GM19324 (cell line): ENCODE data around the gene U2AF1.
"Not testable (repeated sequence)": the region's sequence is repeated elsewhere in the genome, so short reads cannot be mapped to it uniquely, and the experiment has no call there.

Experiments used
- ATAC-seq: cut with Tn5 transposase; IDR thresholded peaks from one replicate; pipeline ENCODE4 v1.9.1; 2021; ENCODE audit warnings: mild to moderate bottlenecking, moderate library complexity; ENCODE audit not compliant: unreplicated experiment, low FRiP score

The U2AF1 gene, protein sequence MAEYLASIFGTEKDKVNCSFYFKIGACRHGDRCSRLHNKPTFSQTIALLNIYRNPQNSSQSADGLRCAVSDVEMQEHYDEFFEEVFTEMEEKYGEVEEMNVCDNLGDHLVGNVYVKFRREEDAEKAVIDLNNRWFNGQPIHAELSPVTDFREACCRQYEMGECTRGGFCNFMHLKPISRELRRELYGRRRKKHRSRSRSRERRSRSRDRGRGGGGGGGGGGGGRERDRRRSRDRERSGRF

DNA sequence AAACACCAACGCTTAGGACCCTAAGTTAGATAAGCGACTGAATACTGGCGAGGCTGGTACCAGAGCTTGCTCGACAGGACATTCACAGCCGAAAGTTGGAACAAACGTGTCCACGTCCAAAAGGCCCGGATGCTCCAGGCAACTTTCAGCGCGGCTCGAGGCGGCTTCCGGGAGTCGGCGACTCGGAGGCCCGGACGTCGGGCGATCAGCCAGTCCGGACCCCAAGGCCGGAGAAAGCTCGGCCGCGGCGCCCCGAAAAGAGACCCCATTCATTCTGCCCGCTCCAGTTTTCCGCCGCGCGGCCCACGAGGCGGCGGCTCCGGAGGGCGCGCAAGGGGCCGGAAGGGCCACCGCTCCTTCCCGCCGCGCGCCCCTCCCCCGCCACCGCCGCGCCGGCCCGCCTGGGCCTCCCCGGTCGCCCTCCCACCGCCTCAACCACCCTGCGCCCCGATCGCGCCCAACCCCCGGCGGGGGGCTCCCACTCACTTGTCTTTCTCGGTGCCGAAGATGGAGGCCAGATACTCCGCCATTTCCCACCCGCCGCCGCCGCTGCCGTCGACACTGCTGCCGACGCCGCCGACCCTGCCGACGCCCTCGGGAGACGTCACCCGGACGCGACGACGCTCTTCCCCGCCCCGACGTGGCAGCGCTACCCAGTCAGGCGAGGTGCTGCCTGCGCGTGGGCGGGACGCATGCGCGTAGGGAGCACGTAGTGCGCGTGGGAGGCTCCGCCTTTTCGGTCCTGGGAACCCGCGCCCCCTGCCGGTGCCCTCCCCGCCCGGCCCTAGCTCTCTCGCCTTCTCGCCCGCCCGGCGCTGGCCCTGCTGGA is at the start of gene U2AF1:
Gene U2AF1, minus strand, starts transcription at position 606 of the 829 bp plus-strand sequence. Its CDS starts 76 bp downstream, at position 530.
- ATAC-seq = peak; percentile 94

DNA sequence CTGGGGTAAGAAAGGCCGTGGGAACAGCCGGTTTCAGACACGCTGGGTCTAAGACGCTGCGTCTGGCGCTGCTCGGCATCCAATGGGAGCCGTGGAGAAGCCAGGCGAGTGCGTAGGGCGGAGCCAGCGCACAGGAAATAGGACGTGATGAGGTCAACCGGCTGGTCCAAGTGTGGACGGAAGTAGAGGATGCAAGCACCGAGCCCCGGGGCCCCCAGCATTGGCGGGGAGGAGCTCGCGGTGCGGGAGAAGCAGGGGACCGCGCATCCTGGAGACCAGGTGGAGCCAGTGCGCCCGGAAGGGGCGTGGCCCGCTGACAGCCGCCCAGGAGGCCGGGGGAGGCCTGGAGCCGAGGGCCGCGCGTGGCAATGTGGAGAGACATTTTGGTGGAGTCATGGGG is 46.2 kb upstream of the U2AF1 start:
- ATAC-seq = not testable (repeated sequence)

DNA sequence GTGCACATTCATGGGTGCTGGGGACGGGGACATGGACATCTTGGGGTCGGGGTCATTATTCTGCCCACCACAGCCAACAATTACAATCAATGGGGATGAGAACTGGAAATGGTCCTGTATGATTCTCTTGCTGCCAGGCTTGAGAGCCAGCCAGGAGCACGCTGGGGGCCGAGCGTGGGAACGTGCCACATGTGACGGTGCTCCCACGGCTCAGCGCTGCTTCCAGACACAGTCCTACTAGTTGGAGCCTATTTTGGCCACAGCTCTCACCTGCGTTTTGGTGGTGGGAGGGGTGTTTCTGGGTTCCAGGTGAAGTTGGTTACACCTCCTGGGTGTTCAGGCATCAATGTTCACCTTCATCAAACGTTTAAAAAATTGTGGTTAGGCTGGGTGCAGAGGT is 42.0 kb upstream of the U2AF1 start:
- ATAC-seq = not testable (repeated sequence)

DNA sequence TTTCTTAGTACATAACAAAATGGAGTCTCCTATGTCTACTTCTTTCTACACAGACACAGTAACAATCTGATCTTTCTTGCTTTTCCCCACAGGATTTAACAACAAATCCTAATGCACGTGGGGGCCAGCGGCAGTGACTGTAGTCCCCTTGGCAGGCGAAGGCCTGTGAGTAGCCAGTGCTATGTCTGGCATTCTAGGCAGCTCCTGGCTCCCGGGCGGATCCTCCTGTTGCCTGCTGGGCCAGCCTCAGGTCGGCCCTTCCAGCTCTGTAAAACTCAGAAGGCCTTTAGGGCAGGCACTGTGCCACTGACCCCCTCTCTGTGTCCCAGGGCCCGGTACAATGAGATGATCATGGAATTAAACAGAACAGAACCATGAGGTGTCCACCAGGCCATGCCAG is 40.6 kb upstream of the U2AF1 start:
- not testable (repeated sequence) for ATAC-seq

DNA sequence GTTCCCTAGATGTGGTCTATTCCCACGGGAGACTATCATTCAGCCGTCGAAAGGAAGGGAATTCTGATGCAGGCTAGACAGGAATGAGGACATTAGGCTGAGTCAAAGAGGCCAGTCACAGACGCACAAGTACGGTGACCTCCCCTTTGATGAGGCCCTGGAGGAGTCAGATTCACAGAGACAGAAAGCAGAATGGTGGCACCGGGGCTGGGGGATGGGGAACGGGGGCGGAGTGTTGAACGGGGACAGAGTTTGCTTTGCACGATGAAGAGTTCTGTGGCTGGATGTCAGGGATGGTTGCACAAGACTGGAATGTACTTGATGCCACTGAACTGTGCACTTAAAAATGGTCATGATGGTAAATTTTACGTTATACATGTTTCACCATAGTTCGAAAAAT is 39.3 kb upstream of the U2AF1 start:
- not testable (repeated sequence) for ATAC-seq

DNA sequence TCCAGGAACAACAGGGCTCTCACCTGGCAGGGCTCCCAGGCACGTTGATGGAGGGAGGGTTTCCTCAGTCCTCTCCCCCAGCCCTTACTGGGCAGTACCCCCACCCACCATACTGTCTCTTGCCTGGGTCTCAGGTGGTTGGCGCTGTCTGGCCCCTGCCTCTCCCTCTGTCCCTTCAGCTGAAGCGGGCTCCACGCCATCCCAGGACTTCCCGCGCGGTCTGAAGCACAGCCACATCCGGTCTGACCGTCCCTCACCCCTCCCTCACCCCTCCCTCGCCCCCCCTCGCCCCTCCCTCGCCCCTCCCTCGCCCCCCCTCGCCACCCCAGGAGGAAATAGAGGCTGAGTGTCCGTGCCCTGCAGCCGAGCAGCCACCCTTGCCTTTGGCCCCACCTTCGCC is 34.0 kb upstream of the U2AF1 start:
- not testable (repeated sequence) for ATAC-seq

DNA sequence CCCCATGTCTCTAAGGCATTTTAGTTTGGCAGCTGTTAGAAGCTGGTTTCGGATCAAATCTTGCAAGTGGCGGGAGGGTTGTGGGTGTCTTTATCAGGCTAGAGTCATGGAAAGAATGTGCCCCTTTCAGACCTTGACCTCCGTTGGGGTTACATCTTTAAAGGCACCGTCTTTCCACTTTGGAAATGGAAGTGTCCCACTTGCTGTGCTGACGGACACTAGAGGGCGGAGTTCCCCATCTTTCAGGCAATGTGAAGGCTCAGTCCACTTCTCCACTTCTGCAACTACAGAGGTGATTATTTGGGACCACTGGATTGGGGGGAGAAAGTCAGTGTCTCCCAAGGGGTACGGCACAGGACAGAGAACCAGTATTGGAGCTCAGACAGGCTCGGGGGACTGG is 31.6 kb upstream of the U2AF1 start:
- not testable (repeated sequence) for ATAC-seq

DNA sequence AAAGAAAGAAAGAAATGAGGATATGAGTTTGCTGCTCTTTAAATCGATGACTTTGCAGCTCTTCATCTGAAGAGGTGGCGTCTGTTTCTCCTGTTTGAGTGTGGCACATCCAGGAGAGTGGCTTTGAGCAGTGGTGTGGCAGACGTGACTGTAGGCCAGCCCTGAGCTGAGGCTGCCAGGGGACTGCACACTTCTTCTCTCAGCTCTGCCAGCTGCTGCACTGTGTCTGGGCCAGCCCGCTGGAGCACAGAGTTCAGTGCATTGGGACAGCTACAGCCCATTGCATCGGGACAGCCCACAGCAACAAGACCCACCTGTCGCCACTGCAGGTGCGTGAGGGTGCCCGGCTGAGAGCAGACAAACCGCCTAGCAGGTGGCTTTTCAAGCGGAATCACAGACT is 27.1 kb upstream of the U2AF1 start:
- not testable (repeated sequence) for ATAC-seq

DNA sequence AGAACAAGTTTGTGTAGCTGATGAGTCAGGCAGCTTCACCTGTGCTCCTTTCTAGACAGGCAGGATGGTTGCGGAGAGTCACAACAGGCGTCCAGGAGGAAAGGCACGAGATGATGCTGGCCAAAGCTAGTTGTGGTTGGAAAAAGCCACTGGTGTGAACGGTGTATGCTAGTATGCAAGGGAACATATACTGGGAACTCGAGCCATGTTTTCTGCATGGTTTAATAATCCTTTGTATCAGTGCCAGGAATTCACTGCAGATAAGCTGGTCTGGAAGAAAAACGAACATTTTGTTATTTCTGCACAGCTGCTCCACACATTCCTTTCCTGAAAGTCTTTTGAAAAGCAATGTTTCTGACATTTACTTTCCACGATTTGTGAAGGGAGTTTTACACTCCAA is 22.7 kb upstream of the U2AF1 start:
- ATAC-seq = not testable (repeated sequence)

DNA sequence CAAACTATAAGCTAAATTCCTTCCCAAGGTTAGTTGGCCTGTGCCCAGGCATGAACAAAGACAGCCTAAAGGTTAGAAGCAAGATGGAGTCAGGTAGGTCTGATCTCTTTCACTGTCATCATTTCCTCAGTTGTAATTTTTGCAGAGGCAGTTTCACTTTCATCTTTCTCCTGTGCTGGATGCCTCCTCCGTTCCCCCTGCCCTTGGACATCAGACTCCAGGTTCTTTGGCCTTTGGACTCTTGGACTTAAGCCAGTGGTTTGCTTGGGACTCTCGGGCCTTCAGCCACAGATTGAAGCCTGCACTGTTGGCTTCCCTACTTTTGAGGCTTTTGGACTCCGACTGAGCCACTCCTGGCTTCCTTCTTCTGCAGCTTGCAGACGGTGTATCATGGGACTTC is 8.6 kb upstream of the U2AF1 start:
- ATAC-seq = not testable (repeated sequence)

DNA sequence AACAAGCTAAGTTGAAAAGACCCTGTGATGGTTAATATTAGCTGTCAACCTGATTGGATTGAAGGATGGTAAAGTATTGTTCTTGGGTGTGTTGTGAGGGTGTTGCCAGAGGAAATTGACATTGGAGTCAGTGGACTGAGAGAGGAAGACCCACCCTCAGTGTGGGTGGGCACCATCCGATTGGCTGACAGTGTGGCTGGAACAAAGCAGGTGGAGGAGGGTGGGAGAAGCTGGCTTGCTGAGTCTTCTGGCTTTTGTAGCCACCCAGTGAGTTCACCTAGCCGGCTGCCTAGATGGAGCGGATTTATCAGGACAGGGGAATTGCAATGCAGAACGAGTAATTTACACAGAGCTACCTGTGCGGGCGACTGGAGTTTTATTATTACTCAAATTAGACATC is 7.1 kb upstream of the U2AF1 start:
- ATAC-seq = not testable (repeated sequence)

DNA sequence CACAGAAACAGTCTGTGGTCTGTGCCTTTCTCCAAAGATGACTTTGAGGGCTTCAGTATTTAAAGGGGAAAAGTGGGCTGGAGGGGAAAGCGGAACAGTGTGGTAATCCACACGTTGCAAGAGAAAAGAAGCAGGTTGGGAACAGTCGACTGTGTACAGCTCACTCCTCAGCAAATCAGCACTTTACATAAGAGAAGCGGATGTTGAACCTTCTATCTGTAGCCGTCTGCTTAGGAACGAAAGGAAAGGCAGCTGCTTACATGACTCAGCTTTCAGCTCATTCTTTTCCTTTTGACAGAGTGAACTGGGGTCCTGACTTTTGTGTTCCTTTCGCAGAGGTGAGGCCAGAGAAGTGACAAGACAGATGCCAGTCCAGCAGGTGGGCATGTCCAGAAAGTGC is 1.6 kb upstream of the U2AF1 start:
- not testable (repeated sequence) for ATAC-seq

DNA sequence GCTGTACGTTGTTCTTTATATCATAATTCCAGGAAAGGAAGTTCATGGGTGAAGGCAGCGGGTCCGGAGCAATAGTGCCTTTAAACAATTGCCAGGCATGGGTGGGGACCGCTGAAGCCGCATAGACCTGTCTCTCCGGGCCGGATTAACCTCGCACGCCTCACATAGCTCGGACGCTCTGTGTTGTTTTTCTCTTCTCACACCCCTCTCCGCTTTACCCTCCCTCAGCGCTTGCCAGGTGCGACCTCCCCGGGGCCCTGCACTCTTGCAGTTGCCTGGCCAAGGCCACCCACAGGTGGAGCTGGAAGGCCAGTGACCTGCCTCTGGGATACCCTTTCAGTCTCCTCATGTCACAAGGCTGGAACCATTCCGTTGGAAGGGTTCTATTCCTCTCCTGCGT is 807 bp upstream of the U2AF1 start:
- ATAC-seq = not testable (repeated sequence)

DNA sequence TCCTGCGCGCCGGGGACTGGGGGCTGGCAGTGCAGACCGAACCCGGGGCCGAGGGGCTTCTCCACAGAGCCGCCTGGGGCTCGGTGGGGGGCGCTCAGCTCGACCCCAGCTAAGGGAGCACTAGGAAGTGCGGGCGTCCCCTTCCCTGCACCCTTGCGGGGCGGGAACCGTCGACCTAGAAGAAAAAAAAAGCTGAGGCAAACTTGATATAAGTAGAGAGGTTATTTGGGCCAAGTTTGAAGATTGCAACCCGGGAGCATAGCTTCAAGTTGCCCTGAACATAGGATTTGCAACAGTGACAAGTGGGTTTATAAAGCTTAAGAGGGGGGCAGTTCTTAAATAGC is 396 bp upstream of the U2AF1 start:
- ATAC-seq = not testable (repeated sequence)

DNA sequence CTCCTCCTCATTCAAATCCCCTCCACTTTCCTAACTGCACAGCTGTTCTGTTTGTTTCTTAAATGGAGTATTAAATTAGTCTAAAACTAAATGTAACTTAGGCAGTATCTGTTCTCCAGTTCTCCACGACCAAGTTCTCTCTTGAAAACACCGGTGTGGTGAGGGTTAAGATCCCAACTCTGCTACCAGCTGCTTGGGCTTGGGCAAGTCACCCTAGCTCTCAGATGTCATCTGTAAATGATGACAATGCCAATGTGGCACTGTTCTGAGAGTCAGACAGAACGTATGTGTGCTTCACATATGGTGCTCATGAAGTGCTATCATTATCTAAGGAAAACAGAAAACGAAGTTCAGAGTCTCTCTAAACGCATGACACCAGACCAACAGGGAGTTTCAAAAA is 2.7 kb downstream of the U2AF1 start:
- ATAC-seq = not testable (repeated sequence)

DNA sequence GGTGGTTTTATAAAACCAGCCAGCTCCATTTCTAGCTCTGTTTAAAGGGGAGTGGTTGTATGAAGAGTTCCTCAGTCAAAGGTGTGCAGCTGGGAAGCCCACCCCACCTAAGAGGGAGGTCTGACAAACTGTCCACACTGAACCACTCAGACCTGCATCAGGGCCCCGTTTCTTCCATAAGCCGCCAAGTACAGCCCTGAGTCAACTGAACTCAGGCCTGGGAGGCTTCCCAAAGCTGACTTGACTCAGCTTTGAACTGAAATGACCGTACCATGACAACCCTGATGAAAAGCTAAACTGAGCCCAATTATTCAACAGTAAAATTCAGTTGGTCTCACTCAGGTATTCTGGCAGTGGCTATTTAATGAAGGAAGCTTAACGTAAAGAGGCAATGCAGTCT is 5.1 kb downstream of the U2AF1 start:
- ATAC-seq = not testable (repeated sequence)

DNA sequence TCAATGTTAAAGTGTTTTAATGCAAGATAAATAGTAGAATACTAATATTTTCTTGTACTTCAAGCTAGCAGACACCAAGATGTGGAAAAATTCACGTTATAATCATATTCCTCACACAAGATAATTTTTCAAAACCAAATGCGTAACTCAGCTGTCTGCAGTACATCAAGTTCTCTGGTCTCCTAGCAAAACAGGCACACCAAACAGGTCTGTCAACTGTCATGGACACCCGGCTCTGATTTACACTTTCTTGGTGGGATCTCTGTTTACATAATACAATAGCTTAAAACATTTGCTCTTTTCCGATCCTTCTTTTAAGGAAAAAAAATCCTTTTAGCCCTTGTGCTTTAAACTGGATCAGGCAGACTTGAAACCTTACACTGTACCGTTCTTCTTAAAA is 5.7 kb downstream of the U2AF1 start:
- not testable (repeated sequence) for ATAC-seq

DNA sequence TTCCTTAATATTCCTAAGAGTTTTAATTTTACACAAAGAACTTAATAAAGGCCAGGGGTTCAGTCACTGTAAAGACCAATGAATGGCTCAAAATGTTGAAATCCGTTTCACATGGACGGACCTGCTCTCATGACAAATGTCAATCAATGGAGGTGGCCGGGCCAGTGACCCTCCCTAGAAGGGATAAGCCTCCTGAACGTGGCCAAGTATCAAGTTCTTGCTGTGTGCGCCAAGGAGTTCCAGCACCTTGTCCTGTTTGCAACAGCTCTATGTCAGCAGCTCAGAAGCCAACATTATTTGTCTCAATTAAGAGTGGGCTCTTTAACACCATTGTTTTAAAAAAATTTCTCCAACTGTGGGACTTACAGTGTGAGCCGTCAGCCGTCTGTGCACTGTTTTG is 6.4 kb downstream of the U2AF1 start:
- ATAC-seq = not testable (repeated sequence)

DNA sequence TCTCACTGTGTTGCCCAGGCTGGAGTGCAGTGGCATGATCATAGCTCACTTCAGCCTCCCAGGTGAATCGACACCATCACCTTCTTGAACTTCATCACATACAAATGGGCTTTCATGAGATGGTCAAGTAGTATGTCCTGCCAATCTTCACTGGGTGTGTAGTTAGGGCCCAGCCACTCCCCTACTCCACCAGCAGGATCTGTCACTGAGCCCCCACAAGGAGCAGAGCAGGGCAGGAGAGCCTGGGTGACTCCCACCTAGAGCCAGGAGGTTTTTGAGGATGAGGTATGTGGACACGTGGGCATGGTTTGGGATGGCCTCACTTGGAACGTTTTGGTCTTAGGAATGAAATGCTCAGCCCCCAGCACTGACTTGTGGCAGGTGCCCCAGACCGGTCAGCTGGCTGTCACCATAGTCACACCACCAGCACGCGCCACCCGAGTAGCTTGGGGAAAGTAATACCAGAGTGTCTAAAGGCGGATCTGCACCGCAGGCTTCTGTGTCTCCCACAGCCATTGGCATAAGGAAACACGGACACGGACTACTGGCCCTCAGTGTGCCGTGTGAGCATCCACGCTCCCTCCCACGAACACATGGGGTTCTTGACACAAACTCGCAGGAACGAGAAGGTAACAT is 15.3 kb downstream of the U2AF1 start:
- not testable (repeated sequence) for ATAC-seq

DNA sequence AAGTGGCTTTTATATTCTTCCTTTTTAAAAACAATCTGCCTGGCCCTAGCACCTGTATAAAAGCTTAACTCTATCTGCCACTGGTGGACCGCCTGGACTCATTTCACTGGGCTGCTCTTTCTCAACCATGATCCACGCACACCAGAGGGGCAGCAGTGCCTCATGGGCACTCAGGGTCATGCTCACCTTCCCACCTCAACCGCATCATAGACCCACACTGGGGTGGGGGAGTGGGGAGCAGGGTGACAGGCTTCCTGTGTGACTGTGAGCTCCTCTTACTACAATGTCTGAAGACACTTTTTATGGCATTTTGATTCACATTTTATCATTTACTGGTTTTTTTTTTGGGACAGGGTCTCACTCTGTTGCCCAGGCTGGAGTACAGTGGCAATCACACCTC is 16.4 kb downstream of the U2AF1 start:
- ATAC-seq = not testable (repeated sequence)

DNA sequence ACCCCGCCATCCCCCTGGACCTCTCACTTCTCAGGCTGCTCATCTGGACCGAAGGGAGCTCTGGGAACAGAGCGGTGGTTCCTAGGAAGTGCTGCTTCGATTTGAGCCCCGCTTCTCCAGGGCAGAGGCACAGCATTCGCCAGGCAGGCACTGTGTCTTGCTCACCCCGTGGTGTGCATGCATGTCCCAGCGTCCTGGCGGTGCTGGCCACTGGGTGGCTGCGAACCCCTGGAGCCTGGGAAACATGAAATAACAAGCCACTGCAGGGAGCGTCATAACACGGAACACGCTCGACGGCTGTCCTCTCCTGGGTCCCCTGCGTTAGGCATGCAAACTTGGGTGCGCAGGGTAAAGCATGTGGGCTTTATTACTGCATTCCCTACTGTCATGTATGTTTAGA is 17.9 kb downstream of the U2AF1 start:
- not testable (repeated sequence) for ATAC-seq
